HCT116 (cell line): ENCODE results near the gene GGACT. TPM values are rescaled to one million over a fixed set of nuclear protein-coding genes. Genes with fewer than 3 reads are reported as not detected.

Experiments
- ATAC-seq: fragments of 200-7000 bp; cut with Tn5 transposase; 2 replicates; pipeline ENCODE4 v1.9.1; 2020; ENCODE audit warnings: mild to moderate bottlenecking, moderate library complexity
- BruUV-seq: library from RNA; stranded (reverse); fragments of 400-500 nt; replicated peaks from 2 replicates; lab custom pipeline; 2021; lab: Mats Ljungman, UMichigan
- CTCF ChIA-PET: fragments of 300-600 bp; sonication (Branson Sonifier 250); formaldehyde crosslinking; loops from one replicate; lab custom pipeline; 2021; ENCODE audit warnings: antibody characterized with exemption; lab: Charles Lee
- POLR2A ChIA-PET: fragments of 300-600, 350-600 bp; sonication (Branson Sonifier 250); formaldehyde crosslinking; loops from one replicate; lab custom pipeline; 2021; ENCODE audit warnings: antibody characterized with exemption; lab: Charles Lee
- RAD21 ChIA-PET, 2 experiments: fragments of 300-600 bp; sonication (Branson Sonifier 250); formaldehyde crosslinking; loops; one replicate each; lab custom pipeline; 2023; ENCODE audit warnings: low total read pairs in 2 of 2; ENCODE audit not compliant: uncharacterized antibody in 2 of 2, unreplicated experiment in 2 of 2, low non-redundant PET in 1 of 2; lab: Charles Lee
- DNase-seq: peaks from one replicate; pipeline ENCODE4 v3.0.0-alpha.2; 2010; ENCODE audit warnings: low read depth, low spot score
- H2AFZ ChIP-seq: fragments of 200-600 bp; shearing (Covaris generic), sonication (generic); 2 replicates; pipeline ENCODE4 v1.6.1; 2017; ENCODE audit warnings: low read depth, mixed run types, mixed read lengths, antibody characterized with exemption, low read length; ENCODE audit not compliant: poor library complexity, severe bottlenecking
- H3K27ac ChIP-seq: 2 replicates; pipeline ENCODE4 v1.5.1; 2012; ENCODE audit warnings: low read depth, low read length
- H3K27me3 ChIP-seq: fragments of 200-600 bp; sonication (generic); 2 replicates; pipeline ENCODE4 v1.6.1; 2016; ENCODE audit warnings: mixed run types, low read length, mixed read lengths; ENCODE audit not compliant: insufficient read depth
- H3K36me3 ChIP-seq, 2 experiments: fragments of 200-500 bp in 1 of 2; fragments of 200-600 bp in 1 of 2; sonication (Bioruptor generic) in 1 of 2; sonication (generic) in 1 of 2; 2 replicates each; pipeline versions ENCODE4 v1.5.1 to v1.6.1; 2014 to 2016; ENCODE audit warnings: low read length in 2 of 2, inconsistent platforms in 1 of 2, mixed read lengths in 1 of 2, mixed run types in 1 of 2; ENCODE audit not compliant: insufficient read depth in 2 of 2, control insufficient read depth in 1 of 2
- H3K4me1 ChIP-seq, 2 experiments: fragments of 200-600 bp in 1 of 2; sonication (generic) in 1 of 2; 2 replicates each; pipeline versions ENCODE4 v1.5.1 to v1.6.1; 2012 to 2017; ENCODE audit warnings: low read length in 2 of 2, inconsistent platforms in 1 of 2, mild to moderate bottlenecking in 1 of 2, mixed read lengths in 1 of 2, mixed run types in 1 of 2, moderate library complexity in 1 of 2; ENCODE audit not compliant: insufficient read depth in 2 of 2, control insufficient read depth in 1 of 2
- H3K4me2 ChIP-seq: fragments of 200-600 bp; sonication (generic); 2 replicates; pipeline ENCODE4 v1.6.1; 2017; ENCODE audit warnings: mixed run types, low read length, mixed read lengths
- H3K4me3 ChIP-seq, 2 experiments: fragments of 200-600 bp in 1 of 2; sonication (generic) in 1 of 2; replicated peaks in 1 of 2; 2 replicates each; pipeline ENCODE4 v1.5.1; 2011 to 2016; ENCODE audit warnings: low read length in 2 of 2, control low read depth in 1 of 2, low read depth in 1 of 2, mild to moderate bottlenecking in 1 of 2, mixed read lengths in 1 of 2, mixed run types in 1 of 2
- H3K79me2 ChIP-seq: fragments of 200-600 bp; sonication (generic); 2 replicates; pipeline ENCODE4 v1.6.1; 2017; ENCODE audit warnings: mild to moderate bottlenecking, mixed run types, low read length, moderate library complexity, mixed read lengths; ENCODE audit not compliant: insufficient read depth
- H3K9ac ChIP-seq: fragments of 200-600 bp; sonication (generic); 2 replicates; pipeline ENCODE4 v1.6.1; 2016; ENCODE audit warnings: low read length, mixed read lengths
- H3K9me2 ChIP-seq: fragments of 200-600 bp; sonication (generic), shearing (Covaris generic); 2 replicates; pipeline ENCODE4 v1.6.1; 2017; ENCODE audit warnings: mixed run types, mild to moderate bottlenecking, moderate library complexity; ENCODE audit not compliant: insufficient read depth
- H3K9me3 ChIP-seq, 2 experiments: fragments of 200-500 bp in 1 of 2; fragments of 200-600 bp in 1 of 2; sonication (Bioruptor generic) in 1 of 2; sonication (generic) in 1 of 2; 2 replicates each; pipeline ENCODE4 v1.6.1; 2014 to 2017; ENCODE audit warnings: low read length in 2 of 2, mixed read lengths in 2 of 2, inconsistent platforms in 1 of 2, low read depth in 1 of 2, mild to moderate bottlenecking in 1 of 2, mixed run types in 1 of 2, moderate library complexity in 1 of 2; ENCODE audit not compliant: control insufficient read depth in 1 of 2, insufficient read depth in 1 of 2
- H4K20me1 ChIP-seq: fragments of 200-600 bp; sonication (generic), shearing (Covaris generic); 2 replicates; pipeline ENCODE4 v1.6.1; 2017; ENCODE audit warnings: mixed run types, mild to moderate bottlenecking, moderate library complexity; ENCODE audit not compliant: insufficient read depth
- CBX3 ChIP-seq: IDR thresholded peaks from 2 replicates; pipeline ENCODE4 v1.6.1; 2012; ENCODE audit warnings: low read depth
- CEBPB ChIP-seq: IDR thresholded peaks from 2 replicates; pipeline ENCODE4 v1.6.1; 2012; ENCODE audit warnings: low read depth
- EGR1 ChIP-seq: IDR thresholded peaks from 2 replicates; pipeline ENCODE4 v1.6.1; 2012; ENCODE audit warnings: low read depth
- ELF1 ChIP-seq: IDR thresholded peaks from 2 replicates; pipeline ENCODE4 v1.6.1; 2012; ENCODE audit warnings: low read depth, borderline replicate concordance
- EZH2 ChIP-seq: fragments of 200-600 bp; sonication (generic); IDR thresholded peaks from 2 replicates; pipeline ENCODE4 v1.6.1; 2017; ENCODE audit warnings: antibody characterized with exemption, mixed run types
- EZH2phosphoT487 ChIP-seq: fragments of 200-600 bp; IDR thresholded peaks from 2 replicates; pipeline ENCODE4 v1.6.1; 2018; ENCODE audit warnings: antibody characterized with exemption, borderline replicate concordance
- FOSL1 ChIP-seq: IDR thresholded peaks from 2 replicates; pipeline ENCODE4 v1.6.1; 2012; ENCODE audit warnings: low read depth
- JUND ChIP-seq: IDR thresholded peaks from 2 replicates; pipeline ENCODE4 v1.6.1; 2012
- POLR2AphosphoS5 ChIP-seq: IDR thresholded peaks from 2 replicates; pipeline ENCODE4 v1.6.1; 2011; ENCODE audit warnings: mild to moderate bottlenecking, low read depth, low read length, moderate library complexity
- RAD21 ChIP-seq: IDR thresholded peaks from 2 replicates; pipeline ENCODE4 v1.6.1; 2012; ENCODE audit warnings: low read depth, mild to moderate bottlenecking
- SIN3A ChIP-seq: IDR thresholded peaks from 2 replicates; pipeline ENCODE4 v1.6.1; 2012; ENCODE audit warnings: low read depth
- SRF ChIP-seq: IDR thresholded peaks from 2 replicates; pipeline ENCODE4 v1.6.1; 2012; ENCODE audit warnings: low read depth
- YY1 ChIP-seq: IDR thresholded peaks from 2 replicates; pipeline ENCODE4 v1.6.1; 2011; ENCODE audit warnings: low read length, low read depth, moderate library complexity, mild to moderate bottlenecking; ENCODE audit not compliant: insufficient replicate concordance; ENCODE audit errors: extremely low read depth
- ZFX ChIP-seq: fragments of 450-650 bp; IDR thresholded peaks from 2 replicates; pipeline ENCODE4 v1.6.1; 2017
- ZNF274 ChIP-seq: fragments of 200-500 bp; sonication (Bioruptor generic); IDR thresholded peaks from 2 replicates; pipeline ENCODE4 v1.6.1; 2014; ENCODE audit warnings: mild to moderate bottlenecking, low read depth, low read length, inconsistent platforms
- intact Hi-C: fragments of 100-400 bp; cut with micrococcal nuclease; formaldehyde crosslinking; loops from 2 replicates; pipeline ENCODE4 v1.10.0; 2022
- total RNA-seq: library from RNA; stranded (reverse); gene quantifications from one replicate; pipeline ENCODE4 v1.2.1, GENCODE V29; 2021; ENCODE audit not compliant: unreplicated experiment
- TF ChIP-seq, protein P1 (sequence below): IDR thresholded peaks from 2 replicates; pipeline ENCODE4 v1.6.1; 2012
- TF ChIP-seq, protein P2 (sequence below): IDR thresholded peaks from 2 replicates; pipeline ENCODE4 v1.6.1; 2012; ENCODE audit warnings: low read depth
- TF ChIP-seq, protein P3 (sequence below), 3 experiments: fragments of 200-600 bp in 1 of 3; sonication (generic) in 1 of 3; IDR thresholded peaks in 2 of 3; conservative IDR thresholded peaks in 1 of 3; 2 replicates each; pipeline ENCODE4 v1.5.1; 2012 to 2017; ENCODE audit warnings: low read depth in 2 of 3, low read length in 2 of 3, antibody characterized with exemption in 1 of 3, borderline replicate concordance in 1 of 3, control low read depth in 1 of 3, mild to moderate bottlenecking in 1 of 3, mixed read lengths in 1 of 3, mixed run types in 1 of 3, moderate library complexity in 1 of 3; ENCODE audit not compliant: insufficient read depth in 1 of 3
- TF ChIP-seq, protein P4 (sequence below): IDR thresholded peaks from 2 replicates; pipeline ENCODE4 v1.6.1; 2011; ENCODE audit warnings: mild to moderate bottlenecking, low read length, moderate library complexity; ENCODE audit not compliant: insufficient replicate concordance; ENCODE audit errors: extremely low read depth
- TF ChIP-seq, protein P5 (sequence below): IDR thresholded peaks from 2 replicates; pipeline ENCODE4 v1.6.1; 2012

GGACT gene
- total RNA-seq, 1 experiment from 2014 or later: 5.0 TPM

DNA sequence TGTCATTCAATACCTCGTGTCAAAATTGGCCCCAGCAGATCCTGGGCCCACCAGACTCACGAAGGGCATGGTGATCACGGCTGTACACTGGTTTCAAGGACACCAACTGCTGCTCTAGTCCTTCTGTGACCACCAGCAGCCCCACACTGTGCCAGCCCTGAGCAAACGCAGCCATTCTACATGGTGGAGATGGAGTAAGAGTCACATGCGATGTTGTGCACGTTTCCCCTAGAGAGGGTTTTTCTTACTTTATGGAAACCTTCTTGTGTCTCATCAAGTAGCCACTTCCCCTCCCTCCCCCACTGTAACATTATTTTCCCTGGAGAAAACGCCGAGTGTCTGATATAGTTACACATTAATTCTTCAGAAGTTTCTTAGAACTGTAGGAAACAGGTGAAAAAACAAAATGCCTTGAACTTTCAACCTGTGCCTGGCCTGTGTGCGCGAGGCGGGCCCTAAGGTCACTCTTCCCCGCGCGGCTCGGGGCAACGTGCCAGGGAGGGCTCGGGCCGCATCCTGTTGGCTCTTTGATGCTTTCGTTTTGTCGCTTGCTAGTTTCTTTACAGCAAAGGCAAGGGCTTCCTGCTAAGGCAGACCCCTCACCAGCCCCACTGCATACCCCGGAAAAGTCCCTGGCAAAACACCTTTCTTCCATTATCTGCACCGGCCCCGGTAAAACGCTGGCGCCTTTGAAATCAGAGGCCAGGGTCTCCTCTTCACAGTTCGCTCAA lies 44.6 kb downstream of the GGACT start:
- H4K20me1 ChIP-seq: no peaks in the 10 kb centered on the region
- ChIA-PET POLR2A (no interaction called here), CTCF (no interaction called here), RAD21 (no interaction called here)
- H3K9me3 ChIP-seq: no peaks in the 10 kb centered on the region
- no peaks in the 10 kb centered on the region for H3K9me2 ChIP-seq
- ATAC-seq (no peak), DNase-seq (no peak)
- no TSS peak for BruUV-seq
- H3K27me3 ChIP-seq: no peaks in the 10 kb centered on the region
- no peaks in the 10 kb centered on the region for H3K4me1 ChIP-seq
- H2AFZ ChIP-seq: no peak overlapping the region
- H3K4me3 ChIP-seq: no peak overlapping the region
- H3K4me2 ChIP-seq: no peak overlapping the region
- intact Hi-C loops: no loop called here
- no peak overlapping the region for H3K9ac ChIP-seq
- no peaks in the 10 kb centered on the region for H3K36me3 ChIP-seq
- no peaks in the 10 kb centered on the region for H3K79me2 ChIP-seq
- TF ChIP-seq, protein P1, sequence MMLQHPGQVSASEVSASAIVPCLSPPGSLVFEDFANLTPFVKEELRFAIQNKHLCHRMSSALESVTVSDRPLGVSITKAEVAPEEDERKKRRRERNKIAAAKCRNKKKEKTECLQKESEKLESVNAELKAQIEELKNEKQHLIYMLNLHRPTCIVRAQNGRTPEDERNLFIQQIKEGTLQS: no peak
- TF ChIP-seq EZH2: no peak
- no peak for TF ChIP-seq YY1
- no peak for TF ChIP-seq CEBPB
- TF ChIP-seq, protein P2, sequence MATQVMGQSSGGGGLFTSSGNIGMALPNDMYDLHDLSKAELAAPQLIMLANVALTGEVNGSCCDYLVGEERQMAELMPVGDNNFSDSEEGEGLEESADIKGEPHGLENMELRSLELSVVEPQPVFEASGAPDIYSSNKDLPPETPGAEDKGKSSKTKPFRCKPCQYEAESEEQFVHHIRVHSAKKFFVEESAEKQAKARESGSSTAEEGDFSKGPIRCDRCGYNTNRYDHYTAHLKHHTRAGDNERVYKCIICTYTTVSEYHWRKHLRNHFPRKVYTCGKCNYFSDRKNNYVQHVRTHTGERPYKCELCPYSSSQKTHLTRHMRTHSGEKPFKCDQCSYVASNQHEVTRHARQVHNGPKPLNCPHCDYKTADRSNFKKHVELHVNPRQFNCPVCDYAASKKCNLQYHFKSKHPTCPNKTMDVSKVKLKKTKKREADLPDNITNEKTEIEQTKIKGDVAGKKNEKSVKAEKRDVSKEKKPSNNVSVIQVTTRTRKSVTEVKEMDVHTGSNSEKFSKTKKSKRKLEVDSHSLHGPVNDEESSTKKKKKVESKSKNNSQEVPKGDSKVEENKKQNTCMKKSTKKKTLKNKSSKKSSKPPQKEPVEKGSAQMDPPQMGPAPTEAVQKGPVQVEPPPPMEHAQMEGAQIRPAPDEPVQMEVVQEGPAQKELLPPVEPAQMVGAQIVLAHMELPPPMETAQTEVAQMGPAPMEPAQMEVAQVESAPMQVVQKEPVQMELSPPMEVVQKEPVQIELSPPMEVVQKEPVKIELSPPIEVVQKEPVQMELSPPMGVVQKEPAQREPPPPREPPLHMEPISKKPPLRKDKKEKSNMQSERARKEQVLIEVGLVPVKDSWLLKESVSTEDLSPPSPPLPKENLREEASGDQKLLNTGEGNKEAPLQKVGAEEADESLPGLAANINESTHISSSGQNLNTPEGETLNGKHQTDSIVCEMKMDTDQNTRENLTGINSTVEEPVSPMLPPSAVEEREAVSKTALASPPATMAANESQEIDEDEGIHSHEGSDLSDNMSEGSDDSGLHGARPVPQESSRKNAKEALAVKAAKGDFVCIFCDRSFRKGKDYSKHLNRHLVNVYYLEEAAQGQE: no peak
- TF ChIP-seq, protein P3, sequence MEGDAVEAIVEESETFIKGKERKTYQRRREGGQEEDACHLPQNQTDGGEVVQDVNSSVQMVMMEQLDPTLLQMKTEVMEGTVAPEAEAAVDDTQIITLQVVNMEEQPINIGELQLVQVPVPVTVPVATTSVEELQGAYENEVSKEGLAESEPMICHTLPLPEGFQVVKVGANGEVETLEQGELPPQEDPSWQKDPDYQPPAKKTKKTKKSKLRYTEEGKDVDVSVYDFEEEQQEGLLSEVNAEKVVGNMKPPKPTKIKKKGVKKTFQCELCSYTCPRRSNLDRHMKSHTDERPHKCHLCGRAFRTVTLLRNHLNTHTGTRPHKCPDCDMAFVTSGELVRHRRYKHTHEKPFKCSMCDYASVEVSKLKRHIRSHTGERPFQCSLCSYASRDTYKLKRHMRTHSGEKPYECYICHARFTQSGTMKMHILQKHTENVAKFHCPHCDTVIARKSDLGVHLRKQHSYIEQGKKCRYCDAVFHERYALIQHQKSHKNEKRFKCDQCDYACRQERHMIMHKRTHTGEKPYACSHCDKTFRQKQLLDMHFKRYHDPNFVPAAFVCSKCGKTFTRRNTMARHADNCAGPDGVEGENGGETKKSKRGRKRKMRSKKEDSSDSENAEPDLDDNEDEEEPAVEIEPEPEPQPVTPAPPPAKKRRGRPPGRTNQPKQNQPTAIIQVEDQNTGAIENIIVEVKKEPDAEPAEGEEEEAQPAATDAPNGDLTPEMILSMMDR (IDR thresholded peaks at IDR 0.05 in 2 of 3, conservative IDR thresholded peaks at IDR 0.05 in 1 of 3; ENCODE audit: borderline replicate concordance in 1 of 3, insufficient read depth in 1 of 3, low read depth in 2 of 3, low read length in 2 of 3): no peak
- TF ChIP-seq SIN3A: no peak
- TF ChIP-seq JUND: no peak
- TF ChIP-seq, protein P4, sequence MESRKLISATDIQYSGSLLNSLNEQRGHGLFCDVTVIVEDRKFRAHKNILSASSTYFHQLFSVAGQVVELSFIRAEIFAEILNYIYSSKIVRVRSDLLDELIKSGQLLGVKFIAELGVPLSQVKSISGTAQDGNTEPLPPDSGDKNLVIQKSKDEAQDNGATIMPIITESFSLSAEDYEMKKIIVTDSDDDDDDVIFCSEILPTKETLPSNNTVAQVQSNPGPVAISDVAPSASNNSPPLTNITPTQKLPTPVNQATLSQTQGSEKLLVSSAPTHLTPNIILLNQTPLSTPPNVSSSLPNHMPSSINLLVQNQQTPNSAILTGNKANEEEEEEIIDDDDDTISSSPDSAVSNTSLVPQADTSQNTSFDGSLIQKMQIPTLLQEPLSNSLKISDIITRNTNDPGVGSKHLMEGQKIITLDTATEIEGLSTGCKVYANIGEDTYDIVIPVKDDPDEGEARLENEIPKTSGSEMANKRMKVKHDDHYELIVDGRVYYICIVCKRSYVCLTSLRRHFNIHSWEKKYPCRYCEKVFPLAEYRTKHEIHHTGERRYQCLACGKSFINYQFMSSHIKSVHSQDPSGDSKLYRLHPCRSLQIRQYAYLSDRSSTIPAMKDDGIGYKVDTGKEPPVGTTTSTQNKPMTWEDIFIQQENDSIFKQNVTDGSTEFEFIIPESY: no peak
- no peak for TF ChIP-seq EGR1
- TF ChIP-seq SRF: no peak
- no peak for TF ChIP-seq POLR2AphosphoS5
- no peak for TF ChIP-seq ZFX
- TF ChIP-seq, protein P5, sequence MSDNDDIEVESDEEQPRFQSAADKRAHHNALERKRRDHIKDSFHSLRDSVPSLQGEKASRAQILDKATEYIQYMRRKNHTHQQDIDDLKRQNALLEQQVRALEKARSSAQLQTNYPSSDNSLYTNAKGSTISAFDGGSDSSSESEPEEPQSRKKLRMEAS: no peak
- no peak for TF ChIP-seq CBX3
- no peak for TF ChIP-seq ELF1
- TF ChIP-seq RAD21: no peak
- no peak for TF ChIP-seq ZNF274
- no peak for TF ChIP-seq EZH2phosphoT487
- TF ChIP-seq FOSL1: no peak
- TF ChIP-seq, all 23 proteins: peak for 0
- no peak overlapping the region for H3K27ac ChIP-seq
